Left ventricle myocardium inferior (tissue), 1 donor: ENCODE data around the gene NDUFS1. TPM values are rescaled to one million over a fixed set of nuclear protein-coding genes. Genes with fewer than 3 reads are reported as not detected.
"Not testable (repeated sequence)": the region's sequence is repeated elsewhere in the genome, so short reads cannot be mapped to it uniquely, and the experiment has no call there.

Experiments
- DNase-seq: peaks from one replicate; pipeline ENCODE4 v3.0.0-alpha.2; 2020
- H3K27ac ChIP-seq: fragments of 200-600 bp; replicated peaks from 2 replicates; pipeline ENCODE4 v1.8.0; 2021
- H3K27me3 ChIP-seq: fragments of 200-600 bp; 2 replicates; pipeline ENCODE4 v1.8.0; 2021; ENCODE audit warnings: low read depth
- H3K36me3 ChIP-seq: fragments of 200-600 bp; 2 replicates; pipeline ENCODE4 v1.8.0; 2021
- H3K4me1 ChIP-seq: fragments of 200-600 bp; 2 replicates; pipeline ENCODE4 v1.8.0; 2021
- H3K4me3 ChIP-seq: fragments of 200-600 bp; 2 replicates; pipeline ENCODE4 v1.8.0; 2021; ENCODE audit warnings: mild to moderate bottlenecking, moderate library complexity
- H3K9me3 ChIP-seq: fragments of 200-600 bp; replicated peaks from 2 replicates; pipeline ENCODE4 v1.8.0; 2021
- CTCF ChIP-seq: fragments of 200-600 bp; IDR thresholded peaks from 2 replicates; pipeline ENCODE4 v1.8.0; 2021; ENCODE audit warnings: antibody characterized with exemption, mild to moderate bottlenecking, borderline replicate concordance
- intact Hi-C: fragments of 100-400 bp; cut with micrococcal nuclease; formaldehyde crosslinking; loops from one replicate; pipeline ENCODE4 v1.11.0; 2022
- long read RNA-seq: library from polyadenylated mRNA; unstranded; transcript quantifications from one replicate; pipeline ENCODE4 v2.0.0, GENCODE V29; 2021
- total RNA-seq: library from RNA; stranded (reverse); fragmentation: NEBNext Ultra II Directional; extraction: Animal tissue kit (Norgen Biotek cat#: 25700); gene quantifications from one replicate; pipeline ENCODE4 v1.2.1, GENCODE V29; 2021
- donor health status: DM: no; HTN: yes; CAD: no; lungs with severe emphysema.

The NDUFS1 gene
- 486 TPM for total RNA-seq
- long read RNA-seq, full-length matches to known transcripts = 505 of 598 reads
- long read RNA-seq, partial matches to known transcripts = 35 of 598 reads
- long read RNA-seq, other reads (novel, unspliced or antisense) = 58 of 598 reads

DNA sequence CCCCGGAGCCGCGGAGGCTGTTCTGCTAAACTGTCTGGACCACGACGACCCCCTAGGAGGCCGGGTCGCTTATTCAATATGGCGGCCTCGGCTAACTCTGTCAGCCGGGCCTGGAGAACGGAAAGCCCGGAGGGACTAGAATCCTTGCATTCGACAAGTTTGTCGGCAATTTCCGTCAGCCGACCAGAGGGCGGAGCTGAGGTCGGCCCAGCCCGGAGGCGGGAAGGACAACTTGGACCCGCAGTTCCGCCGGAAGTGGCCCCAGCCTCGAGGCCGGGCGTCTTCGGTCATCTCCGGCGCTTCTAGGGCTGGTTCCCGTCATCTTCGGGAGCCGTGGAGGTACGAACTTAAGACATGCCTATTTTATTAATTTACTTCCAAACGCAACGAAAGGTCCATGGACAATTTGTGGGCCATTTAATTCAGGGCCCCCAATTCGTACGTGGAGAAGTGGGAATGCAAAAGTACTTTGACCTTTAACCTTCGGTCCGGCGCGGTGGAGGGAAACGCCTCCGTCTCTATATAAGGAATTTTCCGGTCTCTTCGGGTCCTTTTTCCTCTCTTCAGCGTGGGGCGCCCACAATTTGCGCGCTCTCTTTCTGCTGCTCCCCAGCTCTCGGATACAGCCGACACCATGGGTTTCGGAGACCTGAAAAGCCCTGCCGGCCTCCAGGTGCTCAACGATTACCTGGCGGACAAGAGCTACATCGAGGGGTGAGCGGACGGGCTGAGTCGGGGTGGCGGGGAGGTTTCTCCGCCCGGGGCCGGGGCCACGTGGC lies at the start of gene NDUFS1, which contains the start of gene EEF1B2:
TSS of gene NDUFS1 (minus strand) at position 99 of the 779 bp plus-strand sequence. CDS start 5,766 bp downstream, outside the sequence.
TSS of gene EEF1B2 (plus strand) at position 550 of the 779 bp plus-strand sequence. CDS start at position 635, 85 bp downstream.
- TF ChIP-seq CTCF = no peak
- peak; percentile 98 for DNase-seq
- H3K4me3 ChIP-seq = peak within 1 kb of the TSS; percentile 86
- intact Hi-C loops = no loop called here
- H3K36me3 ChIP-seq = peaks cover 31% of the 10 kb centered on the region
- no peaks in the 10 kb centered on the region for H3K27me3 ChIP-seq
- peak within 1 kb of the TSS; percentile 94 for H3K27ac ChIP-seq
- no peaks in the 10 kb centered on the region for H3K9me3 ChIP-seq
- peaks cover 71% of the 10 kb centered on the region for H3K4me1 ChIP-seq

- intact Hi-C loops = no loop called here
- no peaks in the 10 kb centered on the region for H3K27me3 ChIP-seq
- no peaks in the 10 kb centered on the region for H3K9me3 ChIP-seq
- no peak for DNase-seq
- H3K27ac ChIP-seq = no peak overlapping the region
- peaks cover 6% of the 10 kb centered on the region for H3K4me1 ChIP-seq
- no peak overlapping the region for H3K4me3 ChIP-seq
- H3K36me3 ChIP-seq = no peaks in the 10 kb centered on the region
- TF ChIP-seq CTCF = no peak
Observed at GRCh38 chr2:206208900-206209299, 49.7 kb upstream of the NDUFS1 start.

GRCh38 chr2:206207316-206207715 lies 48.1 kb upstream of the NDUFS1 start:
- intact Hi-C loops, H3K9me3 ChIP-seq, H3K36me3 ChIP-seq, H3K4me1 ChIP-seq, H3K4me3 ChIP-seq, H3K27ac ChIP-seq, DNase-seq, H3K27me3 ChIP-seq: not testable (repeated sequence)

GRCh38 chr2:206204710-206205109 lies 45.5 kb upstream of the NDUFS1 start:
- Histone ChIP-seq H3K4me3 (no peak overlapping the region), H3K4me1 (no peaks in the 10 kb centered on the region), H3K9me3 (no peaks in the 10 kb centered on the region), H3K36me3 (no peaks in the 10 kb centered on the region), H3K27me3 (peaks cover 6% of the 10 kb centered on the region), H3K27ac (no peak overlapping the region)
- TF ChIP-seq CTCF = no peak
- intact Hi-C loops = no loop called here
- DNase-seq = no peak

DNA sequence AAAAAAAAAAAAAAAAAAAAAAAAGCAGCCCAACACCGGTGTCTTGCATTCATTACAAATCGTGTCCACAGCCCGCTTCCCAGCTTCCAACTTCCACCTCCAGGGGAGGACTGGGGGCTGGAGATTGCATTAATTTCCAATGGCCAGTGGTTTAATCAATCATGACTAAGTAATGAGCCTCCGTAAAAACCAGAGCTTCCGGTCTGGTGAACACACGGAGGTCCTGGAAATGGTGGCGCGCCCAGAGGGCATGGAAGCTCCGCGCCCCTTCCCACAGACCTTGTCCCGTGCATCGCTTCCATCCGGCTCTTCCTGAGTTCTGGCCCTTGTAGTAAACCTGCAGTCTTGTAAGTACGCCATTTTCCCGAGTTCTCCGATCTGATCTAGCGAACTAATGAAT lies 44.1 kb upstream of the NDUFS1 start:
- no peak overlapping the region for H3K4me3 ChIP-seq
- DNase-seq = no peak
- no peaks in the 10 kb centered on the region for H3K36me3 ChIP-seq
- no peak overlapping the region for H3K27ac ChIP-seq
- peaks cover 6% of the 10 kb centered on the region for H3K27me3 ChIP-seq
- no peak for TF ChIP-seq CTCF
- H3K9me3 ChIP-seq = no peaks in the 10 kb centered on the region
- H3K4me1 ChIP-seq = no peaks in the 10 kb centered on the region
- intact Hi-C loops = no loop called here

DNA sequence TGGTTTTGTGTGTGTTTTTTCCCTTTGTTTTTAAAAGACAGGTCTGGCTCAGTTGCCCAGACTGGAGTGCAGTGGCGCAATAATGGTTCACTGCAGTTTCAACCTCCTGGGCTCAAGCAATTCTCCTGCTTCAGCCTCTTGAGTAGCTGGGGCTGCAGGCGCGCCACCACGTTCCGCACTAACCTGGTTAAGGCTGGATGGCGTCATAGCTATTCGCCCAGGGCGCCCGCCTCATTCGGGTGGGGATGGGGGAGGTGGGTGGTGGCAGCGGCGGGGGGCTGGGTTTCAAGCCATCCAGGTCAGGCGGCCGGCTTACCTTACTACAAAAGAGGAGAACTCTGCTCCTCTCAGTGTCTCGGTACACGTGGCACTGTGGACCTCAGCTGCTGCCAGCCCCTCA lies 43.2 kb upstream of the NDUFS1 start:
- TF ChIP-seq CTCF = no peak
- intact Hi-C loops = no loop called here
- no peak for DNase-seq
- Histone ChIP-seq H3K36me3 (no peaks in the 10 kb centered on the region), H3K4me3 (no peak overlapping the region), H3K27ac (no peak overlapping the region), H3K27me3 (peaks cover 10% of the 10 kb centered on the region), H3K4me1 (no peaks in the 10 kb centered on the region), H3K9me3 (no peaks in the 10 kb centered on the region)
